Tibial artery (tissue), 4 donors: ENCODE measurements around the gene ST8SIA6.
"Not testable (repeated sequence)": the region's sequence is repeated elsewhere in the genome, so short reads cannot be mapped to it uniquely, and the experiment has no call there.

ENCODE experiments used
- DNase-seq, 2 donors: peaks; one replicate each; pipeline ENCODE4 v3.0.0-alpha.2; 2019
- H3K27ac ChIP-seq, 2 donors: fragments of 200-600 bp; sonication (generic) in 1 of 2; 1 replicate in 1 of 2; 2 replicates in 1 of 2; pipeline ENCODE4 v1.5.1; 2018 to 2019; ENCODE audit warnings: mild to moderate bottlenecking in 1 of 2
- H3K27me3 ChIP-seq, 2 donors: fragments of 200-600 bp; sonication (generic) in 1 of 2; one replicate each; pipeline versions ENCODE4 v1.5.1 to v1.6.0; 2016 to 2019
- H3K36me3 ChIP-seq, 3 donors: fragments of 200-600 bp; sonication (generic) in 2 of 3; one replicate each; pipeline ENCODE4 v1.5.1; 2016 to 2019; ENCODE audit warnings: mild to moderate bottlenecking in 2 of 3
- H3K4me1 ChIP-seq, 4 donors: fragments of 200-600 bp; sonication (generic) in 2 of 4; 1 replicate in 3 of 4; 2 replicates in 1 of 4; pipeline ENCODE4 v1.5.1; 2016 to 2019
- H3K4me3 ChIP-seq, 2 donors: fragments of 200-600 bp; sonication (generic) in 1 of 2; 1 replicate in 1 of 2; 2 replicates in 1 of 2; pipeline ENCODE4 v1.5.1; 2018 to 2019; ENCODE audit warnings: mild to moderate bottlenecking in 2 of 2
- H3K9me3 ChIP-seq, 3 donors: fragments of 200-600 bp; sonication (generic) in 1 of 3; one replicate each; pipeline ENCODE4 v1.5.1; 2016 to 2019
- intact Hi-C: fragments of 100-400 bp; cut with DNase I; formaldehyde crosslinking; loops from one replicate; pipeline ENCODE4 v1.15.0; 2023; ENCODE audit warnings: low total_unique reads
- TF ChIP-seq, protein P1 (sequence below), 2 experiments: fragments of 200-600 bp in 1 of 2; fragments of 450-650 bp in 1 of 2; IDR thresholded peaks; one replicate each; pipeline ENCODE4 v1.5.1; 2017 to 2019; ENCODE audit warnings: antibody characterized with exemption in 2 of 2, mild to moderate bottlenecking in 1 of 2, moderate library complexity in 1 of 2

ST8SIA6 gene

DNA sequence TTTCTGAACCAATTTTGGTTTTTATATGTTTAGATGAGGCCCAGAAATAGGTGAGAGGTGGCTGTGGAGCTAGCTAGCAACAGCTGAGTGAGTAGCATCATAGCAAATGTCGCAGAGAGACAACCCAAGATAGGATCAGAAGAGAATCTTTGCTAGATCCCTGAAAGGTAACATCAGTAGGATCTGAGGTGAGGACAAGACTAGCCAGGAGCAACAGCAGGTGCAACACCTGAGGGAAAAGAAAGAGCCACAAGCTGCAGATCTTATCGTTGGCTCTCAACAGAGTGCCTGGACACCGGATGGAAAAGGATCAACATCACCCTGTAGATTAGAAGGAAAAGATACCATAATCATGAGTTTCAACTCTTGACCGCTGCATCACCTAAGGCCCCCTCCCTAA lies 4.4 kb downstream of the ST8SIA6 start:
- no peak overlapping the region for H3K27ac ChIP-seq
- TF ChIP-seq, protein P1, sequence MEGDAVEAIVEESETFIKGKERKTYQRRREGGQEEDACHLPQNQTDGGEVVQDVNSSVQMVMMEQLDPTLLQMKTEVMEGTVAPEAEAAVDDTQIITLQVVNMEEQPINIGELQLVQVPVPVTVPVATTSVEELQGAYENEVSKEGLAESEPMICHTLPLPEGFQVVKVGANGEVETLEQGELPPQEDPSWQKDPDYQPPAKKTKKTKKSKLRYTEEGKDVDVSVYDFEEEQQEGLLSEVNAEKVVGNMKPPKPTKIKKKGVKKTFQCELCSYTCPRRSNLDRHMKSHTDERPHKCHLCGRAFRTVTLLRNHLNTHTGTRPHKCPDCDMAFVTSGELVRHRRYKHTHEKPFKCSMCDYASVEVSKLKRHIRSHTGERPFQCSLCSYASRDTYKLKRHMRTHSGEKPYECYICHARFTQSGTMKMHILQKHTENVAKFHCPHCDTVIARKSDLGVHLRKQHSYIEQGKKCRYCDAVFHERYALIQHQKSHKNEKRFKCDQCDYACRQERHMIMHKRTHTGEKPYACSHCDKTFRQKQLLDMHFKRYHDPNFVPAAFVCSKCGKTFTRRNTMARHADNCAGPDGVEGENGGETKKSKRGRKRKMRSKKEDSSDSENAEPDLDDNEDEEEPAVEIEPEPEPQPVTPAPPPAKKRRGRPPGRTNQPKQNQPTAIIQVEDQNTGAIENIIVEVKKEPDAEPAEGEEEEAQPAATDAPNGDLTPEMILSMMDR (IDR thresholded peaks at IDR 0.05): no peak

DNA sequence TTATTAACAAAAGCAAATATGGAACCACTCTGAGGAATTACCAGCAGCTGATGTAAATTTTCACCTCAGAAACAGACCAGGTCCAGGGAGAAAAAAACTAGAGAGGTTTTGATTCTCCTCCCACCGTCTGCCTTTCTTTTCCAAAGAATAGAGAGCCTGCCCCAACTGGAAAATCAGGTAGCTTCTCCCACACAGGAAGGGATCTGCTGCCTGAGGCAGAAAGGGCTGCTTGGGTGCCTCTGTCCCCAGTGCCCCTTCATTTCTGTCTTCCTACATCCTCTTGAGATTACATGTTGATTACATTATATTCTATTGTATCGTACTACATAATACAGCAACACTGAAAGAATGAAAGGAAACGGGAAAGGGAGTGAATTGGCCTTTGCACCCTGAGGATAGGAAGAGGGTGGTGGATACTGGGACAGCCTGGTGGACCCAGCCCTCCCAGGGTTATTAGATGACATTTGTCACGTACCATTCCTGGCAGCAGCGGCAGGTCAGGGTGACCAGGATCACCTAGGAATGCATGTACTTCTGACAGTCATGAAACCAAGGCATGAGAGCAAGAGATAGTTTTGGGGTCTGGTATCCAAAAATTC lies 8.9 kb downstream of the ST8SIA6 start:
- TF ChIP-seq, protein P1 (IDR thresholded peaks at IDR 0.05): no peak
- Histone ChIP-seq H3K36me3 (peaks cover 0 to 7% (median 0%) of the 10 kb centered on the region in 3 donors), H3K27ac (no peak overlapping the region), H3K27me3 (peaks cover 0 to 10% of the 10 kb centered on the region in 2 donors), H3K4me3 (no peak overlapping the region), H3K9me3 (peaks cover 0 to 27% (median 16%) of the 10 kb centered on the region in 3 donors), H3K4me1 (no peaks in the 10 kb centered on the region)
- intact Hi-C loops: no loop called here
- no peak for DNase-seq

More for the DNA sequence above, 4.4 kb downstream of the ST8SIA6 start:
- DNase-seq: no peak
- Histone ChIP-seq H3K27me3 (peaks cover 0 to 8% of the 10 kb centered on the region in 2 donors), H3K4me1 (peaks cover 0 to 19% (median 14%) of the 10 kb centered on the region in 4 donors), H3K4me3 (no peak overlapping the region), H3K9me3 (peaks cover 0 to 29% (median 16%) of the 10 kb centered on the region in 3 donors), H3K36me3 (peaks cover 0 to 7% (median 0%) of the 10 kb centered on the region in 3 donors)
- intact Hi-C loops: no loop called here

DNA sequence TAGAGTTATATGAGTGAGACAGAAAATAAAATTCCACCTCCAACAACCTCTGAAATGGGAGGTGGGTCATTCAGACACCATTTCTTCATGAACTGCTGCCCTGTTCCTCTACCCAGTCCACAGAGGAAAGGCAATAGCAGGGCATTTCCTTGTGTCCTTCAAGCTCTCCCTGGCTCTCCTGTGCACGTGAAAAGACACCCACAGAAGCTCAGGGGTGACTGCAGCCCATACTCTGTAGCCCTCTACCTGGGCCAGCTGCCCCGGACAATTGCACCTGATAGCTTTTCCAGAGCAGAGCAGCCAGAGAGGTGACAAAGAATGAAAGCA lies 10.0 kb downstream of the ST8SIA6 start:
- Histone ChIP-seq H3K4me1 (no peaks in the 10 kb centered on the region), H3K4me3 (no peak overlapping the region), H3K36me3 (no peaks in the 10 kb centered on the region), H3K27ac (no peak overlapping the region), H3K9me3 (peaks cover 0 to 16% (median 11%) of the 10 kb centered on the region in 3 donors), H3K27me3 (peaks cover 0 to 10% of the 10 kb centered on the region in 2 donors)
- TF ChIP-seq, protein P1 (IDR thresholded peaks at IDR 0.05): no peak
- DNase-seq: no peak
- intact Hi-C loops: no loop called here

DNA sequence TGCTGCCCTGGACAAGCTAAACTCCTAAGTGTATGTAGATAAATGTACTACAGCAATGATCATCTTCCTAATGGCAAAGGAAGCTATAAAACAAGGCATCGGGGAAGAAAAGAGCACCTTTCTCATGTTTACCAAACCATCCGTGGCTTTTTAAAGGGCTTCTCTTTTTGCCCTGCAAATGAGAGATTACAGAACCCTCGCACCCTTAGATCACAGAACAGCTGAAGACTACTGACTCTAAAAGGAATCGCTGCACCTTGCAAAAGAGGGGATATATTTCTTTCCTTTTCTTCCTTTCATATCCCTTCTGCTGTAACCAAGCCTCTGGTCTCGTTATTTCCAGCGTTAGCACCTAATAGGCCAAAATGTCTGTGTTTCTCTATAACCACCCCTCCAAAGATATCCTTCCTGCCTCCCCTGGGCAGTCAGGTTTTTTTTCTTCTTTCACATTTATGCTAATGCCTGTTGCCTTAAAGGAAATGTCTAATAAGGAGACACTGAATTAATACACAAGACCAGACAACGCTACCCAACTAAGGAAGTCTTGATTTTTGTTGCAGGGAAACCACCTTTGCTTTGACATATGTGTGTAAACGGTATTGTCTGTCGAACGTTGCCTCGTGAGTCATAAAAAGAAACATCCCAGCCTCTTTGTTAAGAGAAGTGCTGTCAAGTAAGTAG lies 10.5 kb downstream of the ST8SIA6 start:
- H3K4me3 ChIP-seq: no peak overlapping the region
- no peak overlapping the region for H3K27ac ChIP-seq
- intact Hi-C loops: no loop called here
- TF ChIP-seq, protein P1 (IDR thresholded peaks at IDR 0.05): no peak
- peaks cover 0 to 12% (median 9%) of the 10 kb centered on the region in 3 donors for H3K9me3 ChIP-seq
- no peak for DNase-seq
- no peaks in the 10 kb centered on the region for H3K4me1 ChIP-seq
- H3K36me3 ChIP-seq: no peaks in the 10 kb centered on the region
- H3K27me3 ChIP-seq: peaks cover 0 to 10% of the 10 kb centered on the region in 2 donors

DNA sequence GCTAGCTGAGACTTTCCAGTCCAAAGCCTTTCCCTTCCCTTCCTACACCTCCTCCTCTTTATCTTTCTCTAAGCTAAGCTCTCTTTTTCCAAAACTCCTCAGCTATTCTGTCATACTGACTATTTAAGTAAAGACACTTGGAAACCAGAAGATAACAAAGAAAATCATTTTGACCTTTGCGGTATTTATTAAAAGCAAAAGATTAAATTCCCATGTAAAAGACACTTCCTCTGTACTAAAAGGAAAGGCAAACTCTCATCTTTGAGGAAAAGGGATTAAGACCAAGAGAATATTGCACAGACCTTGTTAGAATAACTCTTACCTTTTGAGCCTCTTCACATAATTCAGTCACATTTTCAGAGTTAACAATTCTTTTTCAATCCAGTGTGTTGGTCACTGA lies 15.8 kb downstream of the ST8SIA6 start:
- Histone ChIP-seq H3K4me3 (no peak overlapping the region), H3K27ac (no peak overlapping the region), H3K36me3 (no peaks in the 10 kb centered on the region), H3K27me3 (peaks cover 0 to 10% of the 10 kb centered on the region in 2 donors), H3K9me3 (no peaks in the 10 kb centered on the region), H3K4me1 (peaks cover 0 to 8% (median 6%) of the 10 kb centered on the region in 4 donors)
- DNase-seq: no peak
- TF ChIP-seq, protein P1 (IDR thresholded peaks at IDR 0.05): no peak
- intact Hi-C loops: no loop called here

DNA sequence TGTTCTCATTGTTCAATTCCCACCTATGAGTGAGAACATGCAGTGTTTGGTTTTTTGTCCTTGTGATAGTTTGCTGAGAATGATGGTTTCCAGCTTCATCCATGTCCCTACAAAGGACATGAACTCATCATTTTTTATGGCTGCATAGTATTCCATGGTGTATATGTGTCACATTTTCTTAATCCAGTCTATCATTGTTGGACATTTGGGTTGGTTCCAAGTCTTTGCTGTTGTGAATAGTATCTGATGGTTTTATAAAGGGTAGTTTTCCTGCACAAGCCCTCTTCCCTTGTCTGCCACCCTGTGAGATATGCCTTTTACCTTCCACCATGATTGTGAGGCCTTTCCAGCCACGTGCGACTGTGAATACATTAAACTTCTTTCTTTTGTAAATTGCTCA lies 17.8 kb downstream of the ST8SIA6 start:
- H3K4me3 ChIP-seq, H3K27ac ChIP-seq, H3K27me3 ChIP-seq, intact Hi-C loops, H3K36me3 ChIP-seq, H3K9me3 ChIP-seq, DNase-seq: not testable (repeated sequence)
- H3K4me1 ChIP-seq: peaks cover 0 to 16% (median 6%) of the 10 kb centered on the region in 4 donors
